NCI-H1092 treated with DMSO at 0.1 percent for 48 hours (cell line): ENCODE results near the gene PPP1R1A.

Experiments
- DNase-seq: peaks from one replicate; lab custom pipeline; 2025; lab: John Stamatoyannopoulos, UW

PPP1R1A gene

DNA sequence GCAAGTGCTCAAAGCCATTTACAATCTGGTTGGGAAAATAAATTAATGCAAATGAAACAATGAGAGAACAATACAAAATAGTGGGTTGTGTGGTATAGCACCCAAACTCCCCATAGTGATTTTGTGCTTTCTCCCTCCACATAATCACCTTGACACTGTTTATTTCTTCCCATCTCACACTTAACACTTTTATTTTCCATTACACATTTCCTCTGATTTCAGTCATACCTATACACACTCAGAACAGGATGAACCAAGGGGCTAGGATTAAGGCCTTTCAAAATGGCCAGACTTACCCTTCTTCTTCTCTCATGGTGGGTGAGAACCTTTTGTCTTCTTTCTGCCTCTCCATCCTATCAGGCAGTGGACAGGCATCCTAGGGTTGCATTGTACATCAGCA, 53.0 kb downstream of the PPP1R1A start:
- no peak for DNase-seq

DNA sequence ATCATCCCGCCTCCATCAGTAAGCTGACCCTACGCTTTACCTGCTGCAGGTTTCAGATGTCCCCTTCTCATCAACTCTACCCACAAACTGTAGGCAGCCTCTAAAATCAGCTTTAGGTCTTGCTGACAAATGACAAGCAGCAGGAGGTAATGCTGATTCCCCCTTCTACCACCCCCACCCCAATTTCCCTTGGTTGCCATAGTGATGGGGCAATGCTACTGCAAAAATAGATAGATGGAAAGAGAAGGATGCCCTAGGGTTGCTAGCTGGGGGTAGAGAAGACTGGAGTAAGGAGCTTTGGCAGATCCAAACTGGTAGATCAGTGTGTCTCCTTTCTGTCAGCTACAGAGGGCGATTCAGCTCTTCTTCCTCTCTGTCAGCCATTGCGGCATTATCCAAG, 58.9 kb downstream of the PPP1R1A start:
- no peak for DNase-seq
